Measurements from ENCODE around the gene APBB1.

APBB1 gene

GRCh38 chr11:6387811-6388599, 30.9 kb downstream of the APBB1 start:
- DNase-seq (ENCODE audit: insufficient read length, low spot score) (no peak), FAIRE-seq (no peak)
- TF ChIP-seq, protein P1, sequence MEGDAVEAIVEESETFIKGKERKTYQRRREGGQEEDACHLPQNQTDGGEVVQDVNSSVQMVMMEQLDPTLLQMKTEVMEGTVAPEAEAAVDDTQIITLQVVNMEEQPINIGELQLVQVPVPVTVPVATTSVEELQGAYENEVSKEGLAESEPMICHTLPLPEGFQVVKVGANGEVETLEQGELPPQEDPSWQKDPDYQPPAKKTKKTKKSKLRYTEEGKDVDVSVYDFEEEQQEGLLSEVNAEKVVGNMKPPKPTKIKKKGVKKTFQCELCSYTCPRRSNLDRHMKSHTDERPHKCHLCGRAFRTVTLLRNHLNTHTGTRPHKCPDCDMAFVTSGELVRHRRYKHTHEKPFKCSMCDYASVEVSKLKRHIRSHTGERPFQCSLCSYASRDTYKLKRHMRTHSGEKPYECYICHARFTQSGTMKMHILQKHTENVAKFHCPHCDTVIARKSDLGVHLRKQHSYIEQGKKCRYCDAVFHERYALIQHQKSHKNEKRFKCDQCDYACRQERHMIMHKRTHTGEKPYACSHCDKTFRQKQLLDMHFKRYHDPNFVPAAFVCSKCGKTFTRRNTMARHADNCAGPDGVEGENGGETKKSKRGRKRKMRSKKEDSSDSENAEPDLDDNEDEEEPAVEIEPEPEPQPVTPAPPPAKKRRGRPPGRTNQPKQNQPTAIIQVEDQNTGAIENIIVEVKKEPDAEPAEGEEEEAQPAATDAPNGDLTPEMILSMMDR (IDR thresholded peaks at IDR 0.05; ENCODE audit: insufficient read depth, missing control alignments), result no peak

DNA sequence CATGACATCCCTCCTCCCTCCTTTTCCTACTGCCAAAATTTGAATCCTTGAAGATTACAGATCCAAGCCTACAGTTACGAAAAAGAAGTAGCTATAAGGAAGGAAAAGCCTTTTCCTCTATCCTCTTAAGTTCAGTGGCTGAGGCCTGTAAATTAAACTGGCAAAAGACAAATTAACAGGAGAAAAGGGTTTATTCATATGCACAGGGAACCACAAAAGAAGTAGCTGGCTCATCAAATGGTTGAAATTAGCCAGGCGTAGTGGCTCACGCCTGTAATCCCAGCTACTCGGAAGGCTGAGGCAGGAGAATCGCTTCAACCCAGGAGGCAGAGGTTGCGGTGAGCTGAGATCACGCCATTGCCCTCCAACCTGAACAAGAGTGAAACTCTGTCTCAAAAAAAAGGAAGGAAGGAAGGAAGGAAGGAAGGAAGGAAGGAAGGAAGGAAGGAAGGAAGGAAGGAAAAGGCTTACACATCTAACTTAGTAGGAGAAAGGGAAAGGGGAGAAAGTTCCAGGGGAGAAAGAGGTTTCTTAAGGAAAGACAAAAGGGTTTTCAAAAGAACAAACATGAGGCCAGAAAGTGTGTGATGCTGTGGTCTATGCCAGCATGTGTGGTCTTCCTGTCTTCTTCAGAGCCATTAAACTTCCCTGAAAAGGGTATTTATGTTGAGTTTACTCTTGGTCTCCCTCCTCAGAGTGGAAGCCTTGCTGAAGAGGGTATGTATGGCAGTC, 33.7 kb downstream of the APBB1 start:
- no peak for FAIRE-seq
- TF ChIP-seq, protein P1 (IDR thresholded peaks at IDR 0.05; ENCODE audit: insufficient read depth, missing control alignments), result no peak
- no peak for DNase-seq (ENCODE audit: insufficient read length, low spot score)

- no peak for FAIRE-seq
- TF ChIP-seq, protein P1 (IDR thresholded peaks at IDR 0.05; ENCODE audit: insufficient read depth, missing control alignments), result no peak
- DNase-seq (ENCODE audit: insufficient read length, low spot score), result no peak
Measured at GRCh38 chr11:6378640-6378989, 40.3 kb downstream of the APBB1 start.

DNA sequence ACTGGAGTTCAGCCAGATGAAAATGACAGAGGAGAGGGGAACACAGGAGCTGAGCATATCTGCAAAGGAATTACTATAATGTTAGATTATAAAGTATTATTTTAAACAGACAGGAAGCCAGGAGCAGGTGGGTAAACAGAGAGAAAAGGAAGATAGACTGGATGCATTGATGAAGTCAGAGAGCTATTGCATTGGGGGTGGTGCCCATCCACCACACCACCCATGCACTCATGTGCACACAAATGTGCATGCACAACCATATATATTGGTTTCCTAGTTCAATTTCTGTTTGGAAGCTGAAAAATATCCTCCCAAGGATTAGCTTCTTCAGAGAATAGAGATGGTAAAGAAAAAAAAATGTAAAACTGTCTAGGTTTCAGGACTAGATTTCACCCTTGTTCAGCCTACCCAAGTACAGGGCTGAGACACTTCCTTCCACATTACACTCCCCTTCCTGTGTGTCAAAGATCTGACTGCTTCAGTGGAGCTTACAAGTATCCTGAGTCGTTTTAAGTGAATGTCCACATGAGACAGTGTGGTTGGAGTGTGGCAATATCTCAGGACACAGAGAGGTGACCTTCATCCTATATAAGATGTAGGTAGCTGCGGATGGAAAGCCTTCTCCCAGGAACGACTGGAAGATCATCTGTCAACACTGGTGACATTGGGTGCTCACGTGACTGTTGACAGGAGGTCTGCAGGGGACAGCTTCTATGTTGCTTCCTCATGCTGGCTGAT, 40.8 kb downstream of the APBB1 start:
- no peak for FAIRE-seq
- no peak for DNase-seq (ENCODE audit: insufficient read length, low spot score)
- TF ChIP-seq, protein P1 (IDR thresholded peaks at IDR 0.05; ENCODE audit: insufficient read depth, missing control alignments), result no peak

DNA sequence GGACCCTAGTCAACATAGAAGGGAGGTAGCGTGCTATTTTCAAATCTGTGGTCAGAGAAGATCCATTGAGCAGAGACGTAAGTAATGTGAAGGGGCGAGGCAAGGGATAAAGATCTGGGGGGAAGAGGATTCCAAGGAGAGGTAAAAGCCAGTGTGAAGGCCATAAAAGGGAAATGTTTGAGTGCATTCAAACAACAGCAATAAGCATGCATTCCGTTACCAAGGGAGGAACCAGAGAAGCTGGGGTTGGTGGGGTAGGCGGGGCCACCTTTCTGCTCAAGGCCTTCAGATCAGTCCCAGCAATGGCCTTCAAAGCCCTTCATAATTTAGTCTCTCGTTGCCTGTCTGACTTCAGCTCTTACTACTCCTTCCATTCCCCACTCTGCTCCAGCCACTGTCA, 47.1 kb downstream of the APBB1 start:
- FAIRE-seq (no peak), DNase-seq (ENCODE audit: insufficient read length, low spot score) (no peak)
- TF ChIP-seq, protein P1 (IDR thresholded peaks at IDR 0.05; ENCODE audit: insufficient read depth, missing control alignments), result no peak

DNA sequence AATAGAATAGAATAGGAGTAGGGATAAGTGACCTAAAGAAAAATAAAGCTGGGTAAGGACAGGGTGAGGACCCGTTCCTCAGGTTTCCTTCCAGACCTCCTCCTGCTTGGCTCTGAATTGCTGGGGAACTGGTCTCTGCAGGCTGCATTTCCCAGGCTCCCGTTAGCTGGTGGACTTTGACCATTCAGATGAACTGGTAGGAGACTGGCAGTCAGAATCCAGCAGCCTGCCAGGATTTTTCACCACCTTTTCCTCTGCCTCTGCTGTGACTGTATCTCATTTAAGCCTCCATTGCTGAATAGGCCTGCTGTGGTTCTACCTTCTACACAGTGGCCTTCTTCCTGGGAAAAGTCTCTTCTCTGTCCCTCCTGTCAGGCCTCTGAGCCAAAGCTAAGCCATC, 53.2 kb downstream of the APBB1 start:
- TF ChIP-seq, protein P1 (IDR thresholded peaks at IDR 0.05; ENCODE audit: insufficient read depth, missing control alignments), result no peak
- FAIRE-seq (no peak), DNase-seq (ENCODE audit: insufficient read length, low spot score) (no peak)

Data from D721Med (cell line).